Panc1 (cell line): ENCODE results near the gene CEP131. TPM values are rescaled to one million over a fixed set of nuclear protein-coding genes. Genes with fewer than 3 reads are reported as not detected.

Experiments used
- ATAC-seq: fragments of 200-7000 bp; cut with Tn5 transposase; 2 replicates; pipeline ENCODE4 v1.9.1; 2020; ENCODE audit warnings: mild to moderate bottlenecking, moderate library complexity
- BruUV-seq: library from RNA; stranded (reverse); fragments of 400-500 nt; replicated peaks from 2 replicates; lab custom pipeline; 2021; lab: Mats Ljungman, UMichigan
- CTCF ChIA-PET: fragments of 300-600 bp; sonication (Branson Sonifier 250); formaldehyde crosslinking; loops from one replicate; lab custom pipeline; 2022; ENCODE audit warnings: antibody characterized with exemption; lab: Charles Lee
- POLR2A ChIA-PET: fragments of 300-600 bp; sonication (Branson Sonifier 250); formaldehyde crosslinking; loops from one replicate; lab custom pipeline; 2022; ENCODE audit warnings: antibody characterized with exemption; lab: Charles Lee
- DNase-seq: peaks from one replicate; pipeline ENCODE4 v3.0.0-alpha.2; 2010; ENCODE audit warnings: low read depth, low spot score
- H3K27ac ChIP-seq: 2 replicates; pipeline ENCODE4 v1.5.1; 2011; ENCODE audit warnings: mild to moderate bottlenecking, low read length, inconsistent platforms
- H3K27me3 ChIP-seq: fragments of 200-500 bp; sonication (Bioruptor generic); 2 replicates; pipeline ENCODE4 v1.6.0; 2014; ENCODE audit warnings: low read length, inconsistent platforms; ENCODE audit not compliant: control insufficient read depth, insufficient read depth
- H3K36me3 ChIP-seq: fragments of 200-500 bp; sonication (Bioruptor generic); 2 replicates; pipeline ENCODE4 v1.5.1; 2014; ENCODE audit warnings: inconsistent platforms, mild to moderate bottlenecking, low read length, moderate library complexity; ENCODE audit not compliant: control insufficient read depth, insufficient read depth
- H3K4me1 ChIP-seq: 2 replicates; pipeline ENCODE4 v1.5.1; 2011; ENCODE audit warnings: inconsistent platforms, mild to moderate bottlenecking, low read length, moderate library complexity; ENCODE audit not compliant: control insufficient read depth, insufficient read depth
- H3K4me3 ChIP-seq, 2 experiments: 2 replicates each; pipeline ENCODE4 v1.5.1; 2011 to 2012; ENCODE audit warnings: low read depth in 2 of 2, low read length in 2 of 2, mild to moderate bottlenecking in 2 of 2, inconsistent platforms in 1 of 2, moderate library complexity in 1 of 2
- H3K9me3 ChIP-seq: fragments of 200-500 bp; sonication (Bioruptor generic); 2 replicates; pipeline ENCODE4 v1.5.1; 2014; ENCODE audit warnings: low read depth, mild to moderate bottlenecking, inconsistent platforms, low read length, moderate library complexity; ENCODE audit not compliant: control insufficient read depth, insufficient read depth
- CTCF ChIP-seq: fragments of 450-650 bp; IDR thresholded peaks from 2 replicates; pipeline ENCODE4 v1.5.1; 2017; ENCODE audit warnings: mild to moderate bottlenecking
- POLR2AphosphoS5 ChIP-seq: IDR thresholded peaks from 2 replicates; pipeline ENCODE4 v1.6.1; 2012; ENCODE audit warnings: mild to moderate bottlenecking, low read depth, low read length, moderate library complexity
- SIN3A ChIP-seq: IDR thresholded peaks from 2 replicates; pipeline ENCODE4 v1.6.1; 2012; ENCODE audit warnings: low read depth, mild to moderate bottlenecking, low read length, moderate library complexity, borderline replicate concordance; ENCODE audit not compliant: insufficient read depth
- TCF7L2 ChIP-seq: IDR thresholded peaks from 2 replicates; pipeline ENCODE4 v1.6.1; 2011; ENCODE audit warnings: mild to moderate bottlenecking, low read depth, low read length, inconsistent platforms
- in situ Hi-C: cut with HindIII; loops from 2 replicates; pipeline ENCODE4 v1.10.0; 2016; ENCODE audit warnings: low sequenced_read_pairs, low pct_unique_long_range_greater_than_20kb
- intact Hi-C: fragments of 100-400 bp; cut with micrococcal nuclease; formaldehyde crosslinking; loops from one replicate; pipeline ENCODE4 v1.10.0; 2022; ENCODE audit not compliant: unreplicated experiment
- total RNA-seq: library from RNA; stranded (reverse); gene quantifications from one replicate; pipeline ENCODE4 v1.2.1, GENCODE V29; 2021; ENCODE audit not compliant: unreplicated experiment
- TF ChIP-seq, protein P1 (sequence below), 2 experiments: IDR thresholded peaks; 2 replicates each; pipeline ENCODE4 v1.6.1; 2011 to 2012; ENCODE audit warnings: low read depth in 2 of 2, control low read depth in 1 of 2, low read length in 1 of 2, mild to moderate bottlenecking in 1 of 2, moderate library complexity in 1 of 2; ENCODE audit not compliant: insufficient read depth in 1 of 2

Gene CEP131
- total RNA-seq, 1 experiment from 2014 or later = 26.0 TPM

DNA sequence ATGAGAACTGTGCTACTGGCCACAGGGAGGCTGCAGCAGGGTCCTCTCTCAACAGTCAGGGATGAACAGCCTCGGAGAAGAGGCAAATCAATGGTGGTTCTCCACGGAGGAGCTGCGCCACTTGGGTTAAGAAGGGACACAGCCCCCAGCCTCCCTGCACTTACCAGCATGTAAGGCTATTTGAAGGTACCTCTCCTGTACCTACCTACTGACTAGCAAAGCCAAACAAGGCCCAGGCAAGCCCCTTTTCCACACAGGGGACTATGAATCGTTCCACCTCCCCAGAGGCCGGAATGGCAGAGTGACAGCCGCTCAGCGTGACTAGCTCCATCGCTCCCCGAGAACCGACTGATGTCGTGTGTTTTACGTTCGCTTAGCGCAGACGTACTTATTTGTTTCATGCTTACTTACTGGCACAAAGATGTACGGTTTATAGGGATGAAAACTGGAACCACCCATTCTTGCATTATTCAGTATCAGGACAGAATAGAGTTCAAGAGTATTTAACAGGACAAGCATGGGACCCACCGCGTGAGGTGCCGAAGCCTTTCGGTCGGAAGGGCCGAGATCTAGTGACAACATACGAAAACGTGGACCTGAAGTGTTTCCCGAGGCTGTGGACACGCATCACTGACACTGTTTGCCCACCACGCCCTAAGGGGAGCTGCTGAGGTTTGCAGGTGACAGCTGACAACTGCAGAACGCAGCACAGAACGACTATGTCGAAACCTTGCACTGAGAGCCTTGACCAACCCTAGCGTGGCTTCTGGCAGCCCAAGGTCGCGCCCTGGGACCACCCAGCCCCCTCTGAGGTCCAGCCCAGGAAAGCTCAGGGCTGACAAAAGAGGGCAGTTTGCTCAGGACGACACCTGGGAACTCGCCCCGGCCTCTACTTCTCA, 15.1 kb upstream of the CEP131 start:
- Histone ChIP-seq H3K4me1 (peaks cover 34% of the 10 kb centered on the region), H3K4me3 (peak overlapping the region; percentile 76 to 99), H3K27ac (peak overlapping the region; percentile 89), H3K36me3 (peaks cover 11% of the 10 kb centered on the region; the same call in 1 of the 2 replicates), H3K9me3 (no peaks in the 10 kb centered on the region), H3K27me3 (no peaks in the 10 kb centered on the region)
- ChIA-PET POLR2A (interaction anchor here (0.5 to 1.2 kb wide), 2 partner anchors 76 to 937 kb away, joined by 5 read pairs; no protein-coding TSS in a partner anchor), CTCF (interaction anchor here (0.6 kb wide), 1 partner anchor 95 kb away, joined by 4 read pairs; no protein-coding TSS in a partner anchor)
- intact Hi-C loops (no loop called here), in situ Hi-C loops (no loop called here)
- no peak for ATAC-seq
- no peak for TF ChIP-seq SIN3A
- no peak for TF ChIP-seq POLR2AphosphoS5
- TF ChIP-seq, protein P1, sequence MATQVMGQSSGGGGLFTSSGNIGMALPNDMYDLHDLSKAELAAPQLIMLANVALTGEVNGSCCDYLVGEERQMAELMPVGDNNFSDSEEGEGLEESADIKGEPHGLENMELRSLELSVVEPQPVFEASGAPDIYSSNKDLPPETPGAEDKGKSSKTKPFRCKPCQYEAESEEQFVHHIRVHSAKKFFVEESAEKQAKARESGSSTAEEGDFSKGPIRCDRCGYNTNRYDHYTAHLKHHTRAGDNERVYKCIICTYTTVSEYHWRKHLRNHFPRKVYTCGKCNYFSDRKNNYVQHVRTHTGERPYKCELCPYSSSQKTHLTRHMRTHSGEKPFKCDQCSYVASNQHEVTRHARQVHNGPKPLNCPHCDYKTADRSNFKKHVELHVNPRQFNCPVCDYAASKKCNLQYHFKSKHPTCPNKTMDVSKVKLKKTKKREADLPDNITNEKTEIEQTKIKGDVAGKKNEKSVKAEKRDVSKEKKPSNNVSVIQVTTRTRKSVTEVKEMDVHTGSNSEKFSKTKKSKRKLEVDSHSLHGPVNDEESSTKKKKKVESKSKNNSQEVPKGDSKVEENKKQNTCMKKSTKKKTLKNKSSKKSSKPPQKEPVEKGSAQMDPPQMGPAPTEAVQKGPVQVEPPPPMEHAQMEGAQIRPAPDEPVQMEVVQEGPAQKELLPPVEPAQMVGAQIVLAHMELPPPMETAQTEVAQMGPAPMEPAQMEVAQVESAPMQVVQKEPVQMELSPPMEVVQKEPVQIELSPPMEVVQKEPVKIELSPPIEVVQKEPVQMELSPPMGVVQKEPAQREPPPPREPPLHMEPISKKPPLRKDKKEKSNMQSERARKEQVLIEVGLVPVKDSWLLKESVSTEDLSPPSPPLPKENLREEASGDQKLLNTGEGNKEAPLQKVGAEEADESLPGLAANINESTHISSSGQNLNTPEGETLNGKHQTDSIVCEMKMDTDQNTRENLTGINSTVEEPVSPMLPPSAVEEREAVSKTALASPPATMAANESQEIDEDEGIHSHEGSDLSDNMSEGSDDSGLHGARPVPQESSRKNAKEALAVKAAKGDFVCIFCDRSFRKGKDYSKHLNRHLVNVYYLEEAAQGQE (IDR thresholded peaks at IDR 0.05; ENCODE audit: insufficient read depth in 1 of 2, low read depth in 2 of 2, low read length in 1 of 2) = no peak
- no peak for TF ChIP-seq TCF7L2
- TF ChIP-seq CTCF = no peak
- TSS peak; percentile 72 for BruUV-seq
- no peak for DNase-seq

- DNase-seq = no peak
- H3K4me1 ChIP-seq = peaks cover 26% of the 10 kb centered on the region
- H3K9me3 ChIP-seq = no peaks in the 10 kb centered on the region
- TF ChIP-seq TCF7L2 = no peak
- TF ChIP-seq, protein P1 (IDR thresholded peaks at IDR 0.05; ENCODE audit: insufficient read depth in 1 of 2, low read depth in 2 of 2, low read length in 1 of 2) = no peak
- TF ChIP-seq POLR2AphosphoS5 = no peak
- TF ChIP-seq SIN3A = no peak
- no peak for TF ChIP-seq CTCF
- in situ Hi-C loops = no loop called here
- H3K4me3 ChIP-seq = no peak overlapping the region
- intact Hi-C loops = no loop called here
- H3K27me3 ChIP-seq = no peaks in the 10 kb centered on the region
- no peak for ATAC-seq
- no TSS peak for BruUV-seq
- CTCF ChIA-PET = no interaction called here
- H3K27ac ChIP-seq = no peak overlapping the region
- POLR2A ChIA-PET = no interaction called here
- H3K36me3 ChIP-seq = peaks cover 11% of the 10 kb centered on the region; the same call in 1 of the 2 replicates
Observed at GRCh38 chr17:81236784-81237183, 14.0 kb upstream of the CEP131 start.
